Stimulated activated CD4-positive, alpha-beta T cell treated with anti-CD3 and anti-CD28 coated beads, Interleukin-4, amount 100 ng/mL, for 48 hours (primary cell): ENCODE measurements around the gene PCSK4.
"Not testable (repeated sequence)": the region's sequence is repeated elsewhere in the genome, so short reads cannot be mapped to it uniquely, and the experiment has no call there.

ENCODE experiments used
- DNase-seq, 2 donors: peaks; one replicate each; pipeline ENCODE4 v3.0.0-alpha.2; 2020; ENCODE audit warnings: low read depth in 2 of 2

PCSK4 gene

GRCh38 chr19:1490311-1491113, at the start of gene PCSK4:
Gene PCSK4, minus strand, starts transcription at chr19:1490350. Its CDS starts 4 bp downstream, at chr19:1490346.
- DNase-seq: peak; percentile 96 to 99

GRCh38 chr19:1539749-1540148, 49.6 kb upstream of the PCSK4 start:
- not testable (repeated sequence) for DNase-seq

- DNase-seq: no peak
Measured at GRCh38 chr19:1538978-1539377, 48.8 kb upstream of the PCSK4 start.

- DNase-seq: not testable (repeated sequence)
Measured at GRCh38 chr19:1535699-1536098, 45.5 kb upstream of the PCSK4 start.

GRCh38 chr19:1534972-1535371, 44.8 kb upstream of the PCSK4 start:
- no peak for DNase-seq

- DNase-seq: no peak
Measured at GRCh38 chr19:1533510-1534150, 43.5 kb upstream of the PCSK4 start.

GRCh38 chr19:1532003-1532402, 41.9 kb upstream of the PCSK4 start:
- no peak for DNase-seq

- DNase-seq: no peak
Measured at GRCh38 chr19:1531587-1531986, 41.4 kb upstream of the PCSK4 start.

GRCh38 chr19:1530856-1531255, 40.7 kb upstream of the PCSK4 start:
- DNase-seq: not testable (repeated sequence)

- DNase-seq: no peak
Measured at GRCh38 chr19:1529430-1529816, 39.3 kb upstream of the PCSK4 start.

- no peak for DNase-seq
Measured at GRCh38 chr19:1528596-1529429, 38.7 kb upstream of the PCSK4 start.

- DNase-seq: no peak
Measured at GRCh38 chr19:1527650-1528309, 37.6 kb upstream of the PCSK4 start.

GRCh38 chr19:1526979-1527649, 37.0 kb upstream of the PCSK4 start:
- DNase-seq: no peak

- DNase-seq: no peak
Measured at GRCh38 chr19:1526066-1526778, 36.1 kb upstream of the PCSK4 start.

GRCh38 chr19:1525343-1525742, 35.2 kb upstream of the PCSK4 start:
- DNase-seq: no peak

GRCh38 chr19:1524972-1525325, 34.8 kb upstream of the PCSK4 start:
- no peak for DNase-seq

- DNase-seq: no peak
Measured at GRCh38 chr19:1524287-1524971, 34.3 kb upstream of the PCSK4 start.

- DNase-seq: no peak
Measured at GRCh38 chr19:1523412-1524286, 33.5 kb upstream of the PCSK4 start, which contains the start of gene PLK5. Gene PLK5, plus strand, starts transcription at chr19:1524077. Its CDS starts 2,920 bp downstream, at chr19:1526997.

- DNase-seq: no peak
Measured at GRCh38 chr19:1522838-1523237, 32.7 kb upstream of the PCSK4 start.
